ENCODE measurements around the gene DHRS12.

DHRS12 gene, protein sequence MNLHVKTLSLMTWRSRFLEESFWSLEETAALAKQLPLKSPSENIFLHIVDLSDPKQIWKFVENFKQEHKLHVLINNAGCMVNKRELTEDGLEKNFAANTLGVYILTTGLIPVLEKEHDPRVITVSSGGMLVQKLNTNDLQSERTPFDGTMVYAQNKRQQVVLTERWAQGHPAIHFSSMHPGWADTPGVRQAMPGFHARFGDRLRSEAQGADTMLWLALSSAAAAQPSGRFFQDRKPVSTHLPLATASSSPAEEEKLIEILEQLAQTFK

DNA sequence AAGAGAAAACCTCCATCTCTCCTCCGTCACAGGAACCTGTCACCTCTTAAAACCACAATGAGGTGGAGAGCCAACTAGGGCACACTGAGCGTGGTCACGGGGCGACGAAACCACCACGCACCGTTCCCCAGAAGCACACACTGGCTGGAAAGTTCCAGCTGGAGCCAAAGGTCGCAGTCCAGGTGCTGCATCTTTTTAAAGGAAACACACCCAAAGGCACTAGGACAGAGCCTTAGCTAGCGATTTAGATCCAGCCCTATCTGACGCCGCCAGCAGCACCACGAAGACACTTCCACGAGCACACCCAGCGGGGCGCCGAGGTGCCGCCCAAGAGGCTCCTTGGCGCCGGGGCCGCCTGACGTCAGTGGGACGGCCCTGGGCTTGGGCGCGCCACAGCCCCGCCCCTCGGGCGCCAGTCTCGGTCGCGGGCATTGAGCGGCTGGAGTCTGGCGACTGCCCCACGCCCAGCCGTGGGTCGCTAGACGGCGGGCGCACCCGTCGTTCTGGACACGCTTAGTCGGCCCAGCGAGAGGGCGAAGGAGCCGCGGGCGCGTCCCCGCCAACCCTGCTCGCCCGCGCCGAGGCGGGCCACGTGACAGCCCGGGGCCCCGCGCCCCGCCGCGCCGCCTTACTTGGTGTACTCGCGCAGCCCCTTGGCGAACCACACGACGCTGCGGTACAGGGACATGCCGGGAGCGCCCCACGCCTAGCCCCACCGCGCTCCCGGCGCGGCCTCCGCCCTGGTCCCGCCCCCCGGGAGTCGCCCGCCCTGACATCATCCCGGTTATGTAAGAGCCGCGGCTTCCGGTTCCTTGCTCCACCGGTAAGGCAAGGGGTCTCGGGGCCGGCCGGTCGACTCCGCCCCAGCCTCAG lies at the start of gene DHRS12:
Gene DHRS12 (minus strand): TSS at position 742 of the 873 bp plus-strand sequence. CDS start 4,504 bp downstream, outside the sequence.
- DNase-seq, result peak; percentile 80 to 84

DNA sequence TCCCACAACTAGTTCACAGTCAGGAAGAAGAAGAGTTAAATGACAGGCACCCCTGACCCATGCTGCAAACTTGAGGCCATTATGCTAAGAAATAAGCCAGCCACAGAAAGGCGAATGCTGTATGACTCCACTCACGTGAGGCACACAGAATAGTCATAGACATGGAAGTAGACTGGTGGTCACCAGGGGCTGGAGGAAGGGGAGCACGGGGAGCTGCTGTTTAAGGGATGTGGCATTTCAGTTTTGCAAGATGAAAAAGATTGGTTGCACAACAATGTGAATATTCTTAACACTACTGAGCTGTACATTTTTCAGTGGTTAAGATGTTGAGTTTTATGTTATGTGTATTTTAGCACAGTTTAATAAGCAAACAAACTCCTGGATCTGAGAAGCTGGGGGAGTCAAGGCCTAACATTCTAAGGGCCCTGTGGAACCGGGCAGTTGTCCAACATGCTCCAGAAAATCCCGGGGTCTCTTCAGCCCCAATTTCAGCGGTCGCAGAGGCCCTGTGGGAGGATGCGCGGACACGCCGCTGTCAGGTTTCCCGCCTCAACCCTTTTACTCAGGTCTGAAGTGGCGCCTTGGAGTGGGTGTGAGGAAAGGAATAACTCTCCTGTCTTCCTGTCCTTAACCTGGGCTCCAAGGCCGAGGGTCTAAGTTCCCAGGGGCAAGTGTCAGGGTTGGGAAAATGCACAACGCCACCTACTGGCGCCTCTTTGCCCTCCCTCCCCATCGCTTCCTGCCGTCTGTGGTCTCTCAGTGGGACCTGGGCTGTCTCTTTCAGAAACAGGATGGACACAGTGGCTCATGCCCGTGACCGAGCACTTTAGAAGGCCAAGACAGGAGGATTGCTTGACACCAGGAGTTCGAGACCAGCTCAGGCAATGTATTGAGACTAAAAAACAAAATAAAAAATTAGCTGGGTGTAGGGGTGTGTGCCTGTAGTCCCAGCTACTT lies 45.5 kb upstream of the DHRS12 start:
- peak in 1 of 2 experiments; percentile 31 for DNase-seq

DNA sequence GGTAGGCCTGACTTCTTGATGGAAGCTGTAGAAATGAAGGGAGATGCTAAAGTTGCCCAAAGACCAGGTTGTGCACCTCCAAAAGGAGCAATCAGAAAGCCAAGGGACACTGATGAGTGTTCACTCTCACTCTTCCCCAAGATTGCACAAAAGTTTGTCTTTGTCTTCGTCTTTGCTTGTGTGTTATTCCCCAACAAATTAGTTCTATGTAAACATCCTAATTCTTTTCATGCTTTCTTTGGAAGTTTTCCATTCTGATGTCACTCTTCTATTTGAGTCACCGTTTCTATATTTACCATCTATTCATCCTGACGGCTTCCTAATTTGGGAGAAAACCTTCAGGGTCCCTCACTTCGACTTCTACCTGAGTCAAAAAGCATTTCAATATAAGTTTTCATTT lies 44.7 kb upstream of the DHRS12 start:
- no peak for DNase-seq

DNA sequence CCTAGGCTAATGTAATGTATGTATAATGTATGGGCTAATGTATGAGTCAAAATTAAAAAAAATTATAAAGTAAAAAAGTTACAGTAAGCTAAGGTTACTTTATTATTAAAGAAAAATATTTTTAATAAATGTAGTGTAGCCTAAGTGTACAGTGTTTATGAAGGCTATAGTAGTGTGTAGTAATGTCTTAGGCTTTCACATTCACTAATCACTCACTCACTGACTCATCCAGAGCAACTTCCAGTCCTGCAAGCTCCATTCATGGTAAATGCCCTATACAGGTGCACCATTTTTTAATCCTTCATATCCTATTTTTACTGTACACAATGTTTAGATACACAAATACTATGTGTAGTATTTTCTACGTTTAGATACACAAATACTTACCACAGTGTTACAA lies 42.8 kb upstream of the DHRS12 start:
- DNase-seq, result no peak

DNA sequence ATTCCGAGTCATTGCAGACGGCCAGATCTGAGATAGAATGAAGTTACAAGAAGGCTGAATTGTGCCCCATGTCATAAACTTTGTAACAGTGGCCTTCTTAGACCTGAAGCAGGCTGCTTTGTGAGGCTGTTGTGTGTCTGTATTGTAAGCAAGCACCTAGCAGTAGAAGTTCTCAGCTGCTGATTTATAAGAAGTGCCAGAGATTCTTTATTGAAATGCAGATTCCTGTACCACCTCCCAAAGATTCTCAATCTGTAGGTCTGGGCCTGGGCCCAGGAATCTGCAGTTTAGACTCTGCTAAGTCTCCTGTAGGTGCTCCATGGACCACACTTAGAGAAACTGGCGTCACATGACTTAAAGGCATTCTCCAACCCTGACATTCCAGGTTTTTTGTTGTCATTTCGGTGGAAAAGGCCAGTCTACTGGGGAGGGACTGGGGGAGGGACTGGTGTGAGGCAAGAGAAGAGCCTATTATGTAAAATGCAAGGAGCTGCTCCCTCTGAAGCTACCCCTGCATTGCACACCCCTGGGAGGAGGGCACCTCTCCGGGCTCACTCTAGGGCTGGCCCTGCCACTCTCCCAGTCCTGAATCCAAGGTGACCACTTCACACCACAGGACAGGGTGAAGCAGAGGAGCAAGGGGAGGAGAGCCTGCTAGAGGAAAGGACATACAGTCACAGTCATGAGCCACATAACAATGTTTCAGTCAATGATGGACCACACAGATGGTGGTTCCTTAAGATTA lies 41.8 kb upstream of the DHRS12 start:
- no peak for DNase-seq

DNA sequence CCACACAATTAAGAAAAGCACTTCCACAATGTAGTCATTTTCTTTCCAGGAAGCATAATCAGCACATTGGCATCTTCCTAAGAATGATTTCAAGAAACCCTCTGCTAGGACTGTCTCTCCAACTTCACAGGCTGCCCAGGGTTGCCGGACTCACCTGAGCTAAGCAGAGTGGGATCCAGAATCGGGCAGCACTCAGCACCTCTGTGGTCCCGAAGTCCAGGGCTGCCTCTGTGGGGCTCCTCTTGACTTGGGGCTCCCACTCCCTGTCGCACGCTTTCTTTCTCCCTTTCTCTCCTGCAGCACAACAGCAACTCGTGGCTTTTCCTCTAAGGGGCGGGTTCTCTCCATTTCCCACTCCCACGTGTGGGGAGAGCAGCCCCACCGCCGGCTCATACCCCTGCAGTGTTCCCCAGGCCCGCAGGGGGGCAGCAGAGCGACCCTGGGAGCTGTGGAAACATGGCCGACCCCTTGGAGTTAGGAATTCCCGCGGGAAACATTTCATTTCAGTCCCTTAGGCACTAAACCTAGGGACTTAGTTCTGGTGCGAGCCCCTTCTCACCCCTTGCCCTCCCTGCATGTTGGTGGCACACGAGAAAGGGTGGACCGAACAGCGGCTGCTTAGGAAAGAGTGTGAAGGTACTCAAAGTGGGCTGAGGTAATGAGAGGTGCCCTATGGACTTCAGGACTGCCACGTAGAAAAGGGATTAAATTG lies 41.1 kb upstream of the DHRS12 start, which contains the start of gene TMEM272:
Gene TMEM272 (minus strand): TSS at position 316 of the 712 bp plus-strand sequence. CDS start 6,647 bp downstream, outside the sequence.
- peak; percentile 55 to 58 for DNase-seq

DNA sequence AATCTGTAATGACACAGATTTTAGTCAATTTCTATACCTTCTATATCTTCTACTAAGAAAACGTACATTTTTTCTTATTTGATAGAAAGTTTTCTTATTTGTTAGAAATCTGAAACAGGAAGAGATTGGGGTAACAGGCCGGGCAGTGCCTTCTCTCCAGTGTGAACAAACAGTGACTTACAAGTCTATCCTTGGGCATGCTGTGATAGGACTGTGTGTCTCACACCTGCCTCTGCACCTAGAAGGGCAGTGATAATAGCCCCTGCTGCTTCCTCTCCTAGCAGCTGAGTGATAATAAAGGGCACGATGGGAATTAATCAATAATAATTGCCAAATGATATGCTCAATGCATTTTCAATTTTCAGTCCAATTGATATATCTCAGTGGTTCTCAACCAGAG lies 39.6 kb upstream of the DHRS12 start:
- no peak for DNase-seq

DNA sequence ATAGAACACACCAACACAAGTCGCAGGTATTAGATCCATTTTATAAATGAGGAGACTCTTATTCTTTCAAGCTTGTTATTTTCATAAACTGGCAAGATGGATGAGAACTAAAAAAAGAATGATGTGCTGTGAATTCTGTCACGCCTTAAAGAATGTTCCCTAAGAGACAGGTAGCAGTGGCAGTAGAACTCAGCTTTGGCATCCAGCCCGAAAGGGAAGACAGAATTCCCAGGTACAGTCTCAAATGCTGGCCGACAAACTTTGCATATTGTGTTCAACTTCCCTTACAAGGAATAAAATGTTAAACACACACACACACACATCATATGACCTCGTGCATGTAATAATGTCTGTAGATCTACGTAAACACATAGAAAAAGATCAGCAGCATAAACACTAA lies 37.8 kb upstream of the DHRS12 start:
- DNase-seq, result no peak

DNA sequence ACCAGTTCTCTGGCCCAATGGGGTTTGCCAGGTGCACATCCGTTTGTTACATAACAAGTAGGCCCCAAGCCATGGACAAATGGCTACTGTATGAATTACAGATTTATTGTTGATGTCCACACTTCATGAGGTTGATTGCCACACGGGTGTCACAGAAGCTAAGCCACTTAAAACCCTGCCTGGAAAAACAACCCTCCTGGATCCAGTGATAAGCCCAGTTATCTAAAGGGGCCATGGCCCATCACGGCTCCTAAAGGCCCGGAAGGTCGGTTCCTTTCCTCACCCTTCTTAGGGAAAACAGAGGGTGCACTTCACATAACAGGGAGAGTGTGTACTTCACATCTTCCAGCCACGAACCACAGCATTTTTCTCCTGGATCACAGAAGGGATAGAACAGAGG lies 37.0 kb upstream of the DHRS12 start:
- no peak for DNase-seq

DNA sequence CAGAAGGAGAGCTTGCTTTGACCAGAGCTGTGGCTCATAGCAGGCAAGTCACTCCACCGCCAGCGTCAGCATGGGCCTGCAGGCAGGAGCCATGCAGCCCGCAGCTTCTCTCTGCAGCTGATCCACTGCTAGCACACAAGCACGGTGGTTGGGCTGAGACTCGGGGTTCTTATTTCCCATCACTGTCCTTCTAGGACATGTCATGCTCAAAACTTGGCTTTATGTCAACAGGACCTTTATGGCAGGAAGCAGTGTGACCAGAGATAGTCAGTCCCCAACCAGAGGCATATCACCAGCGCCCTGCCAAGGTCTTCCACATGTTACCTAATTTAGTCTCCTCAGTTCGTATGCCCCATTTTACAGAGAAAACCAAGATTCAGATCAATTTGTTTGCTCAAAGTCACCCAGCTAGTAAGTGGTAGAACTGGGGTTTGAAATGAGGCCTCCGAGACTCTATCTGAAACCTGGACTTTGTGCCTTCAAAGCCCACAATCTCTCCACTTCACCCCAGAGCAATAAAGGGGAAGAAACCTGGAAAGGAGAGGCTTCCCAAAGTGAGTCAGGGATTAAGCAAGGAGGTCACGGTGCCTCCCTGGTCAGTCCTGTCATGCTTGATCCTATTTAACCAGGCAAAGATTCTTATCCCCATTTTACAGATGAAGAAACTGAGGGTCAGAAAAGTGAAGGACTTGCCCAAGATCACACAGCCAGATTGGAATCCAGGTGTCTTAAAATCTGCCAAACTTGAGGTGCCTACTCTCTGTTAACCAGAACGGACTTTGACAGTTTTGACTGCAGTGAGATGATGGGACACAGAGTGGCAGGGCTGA lies 36.0 kb upstream of the DHRS12 start:
- DNase-seq, result no peak

DNA sequence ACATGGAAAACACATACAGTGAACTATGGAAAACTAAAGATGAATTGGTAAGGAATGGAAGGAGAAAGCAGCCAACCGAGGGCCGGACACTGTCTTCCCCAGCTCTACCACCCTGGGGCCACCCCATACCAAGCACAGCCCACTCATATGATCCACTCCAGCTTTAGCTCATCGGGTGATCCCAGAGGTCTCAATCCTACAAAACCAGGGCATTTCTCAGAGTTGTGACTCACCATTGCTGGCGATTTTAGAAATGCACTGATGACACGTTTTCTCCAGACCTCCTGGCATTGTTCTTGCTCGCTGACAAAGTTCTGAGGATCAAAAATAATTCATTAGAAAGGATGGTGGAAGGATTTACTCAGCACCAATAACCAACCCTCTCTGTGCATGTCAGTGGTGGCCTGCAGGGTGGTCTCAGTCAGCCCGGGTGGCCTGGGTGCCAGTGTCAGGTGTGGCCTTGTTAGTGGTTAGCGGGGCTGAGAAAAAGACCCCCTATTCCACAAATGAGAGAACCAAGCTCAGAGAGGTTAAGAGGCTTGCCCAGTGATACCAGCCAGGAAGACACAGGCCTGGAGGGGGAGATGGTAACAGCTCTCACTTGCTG lies 34.4 kb upstream of the DHRS12 start:
- no peak for DNase-seq

DNA sequence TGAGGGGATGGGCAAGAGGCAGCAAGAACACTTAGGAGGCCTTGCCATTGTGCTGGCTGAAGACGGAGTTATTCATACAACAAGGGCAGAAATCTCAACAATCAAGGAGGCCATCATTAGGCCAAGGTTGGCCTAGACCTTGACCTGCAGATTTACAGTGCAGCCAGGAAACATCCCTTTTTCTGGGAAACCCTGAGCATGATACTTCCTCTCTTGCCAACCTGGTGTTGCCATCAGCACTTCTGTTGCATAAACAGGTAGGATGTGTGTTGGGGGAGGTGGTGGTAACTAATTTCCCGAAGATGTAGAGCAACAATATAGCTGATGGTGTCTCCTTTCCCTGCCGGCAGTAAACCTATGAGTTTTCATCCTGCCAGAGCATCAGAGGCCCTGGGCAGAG lies 33.1 kb upstream of the DHRS12 start:
- DNase-seq, result no peak

DNA sequence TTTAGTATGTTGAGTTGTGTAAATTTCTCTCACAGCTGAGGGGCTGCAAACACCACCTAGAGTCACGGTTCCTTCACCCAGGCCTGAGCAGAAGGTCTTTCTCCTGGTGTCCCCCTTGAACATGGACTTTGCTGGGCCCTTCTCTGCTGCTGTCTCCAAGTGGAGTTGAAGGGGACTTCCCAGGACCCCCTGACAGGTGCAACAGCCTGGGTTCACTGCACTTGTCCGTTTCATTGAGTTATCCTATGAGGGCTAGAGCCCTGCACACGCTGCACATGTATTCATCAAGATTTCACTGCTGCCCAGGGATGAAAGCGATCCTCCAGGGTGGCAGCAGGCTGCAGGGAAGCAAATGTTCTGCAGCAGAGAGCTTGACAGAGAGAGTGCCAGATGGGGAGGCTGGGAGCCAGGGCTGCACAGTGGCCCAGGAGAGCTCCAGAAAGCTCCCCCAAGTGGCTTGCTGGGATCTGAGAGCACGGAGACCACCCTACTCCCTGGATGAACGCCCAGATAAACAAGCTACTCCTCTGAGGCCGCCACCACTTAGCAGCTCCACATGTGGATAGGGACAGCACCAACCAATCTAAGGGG lies 30.7 kb upstream of the DHRS12 start:
- DNase-seq, result no peak

DNA sequence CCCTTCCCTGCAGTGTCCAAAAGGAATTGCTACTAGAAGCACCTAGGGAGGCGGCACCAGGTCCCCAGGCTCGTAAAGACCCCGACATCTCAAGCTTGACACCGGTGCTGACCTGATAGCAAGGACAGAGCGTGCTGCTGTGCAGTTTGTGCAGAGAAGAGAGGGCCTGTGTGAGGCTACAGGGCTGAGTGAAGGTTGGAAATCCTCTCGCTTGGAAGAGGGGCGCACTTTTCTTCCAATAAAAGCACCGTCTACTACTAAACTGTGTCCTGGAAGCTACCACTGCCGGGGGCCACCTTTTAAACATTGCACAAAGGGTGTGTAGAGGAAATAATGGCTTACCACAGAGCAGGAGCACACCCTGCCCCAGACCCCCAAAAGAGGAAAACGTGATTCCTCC lies 30.0 kb upstream of the DHRS12 start:
- no peak for DNase-seq

DNA sequence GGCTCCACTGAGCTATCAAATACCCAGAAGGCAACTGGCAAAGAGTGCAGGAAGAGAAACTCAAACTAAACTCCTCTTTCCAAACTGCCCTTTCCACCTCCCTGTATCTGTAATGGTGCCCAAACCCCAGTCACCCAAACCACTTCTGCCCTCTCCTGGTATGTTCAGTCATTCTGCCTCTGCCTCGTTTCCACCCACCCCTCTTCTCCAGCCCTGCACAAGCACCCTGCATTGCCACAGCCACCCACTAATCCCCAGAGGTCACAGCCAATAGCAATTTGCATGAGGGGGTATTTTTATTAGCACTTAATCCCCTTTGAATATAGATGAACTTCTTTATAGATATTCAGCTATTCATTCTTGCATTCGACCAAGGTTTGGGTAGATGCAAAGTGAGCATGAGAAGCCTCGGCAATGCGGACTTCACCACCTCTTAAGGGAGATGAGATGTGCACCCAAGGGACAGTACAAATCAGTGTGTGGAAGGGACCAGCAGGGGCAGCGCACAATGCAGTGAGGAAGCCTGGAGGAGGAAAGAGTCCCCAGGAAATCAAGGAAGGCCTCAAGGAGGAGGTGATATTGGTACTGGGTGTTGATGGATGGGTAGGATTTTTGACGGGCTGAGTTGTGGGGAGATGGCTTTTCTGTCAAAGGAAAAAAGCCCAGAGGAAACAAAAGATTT lies 28.6 kb upstream of the DHRS12 start:
- DNase-seq, result peak; percentile 25 to 53

DNA sequence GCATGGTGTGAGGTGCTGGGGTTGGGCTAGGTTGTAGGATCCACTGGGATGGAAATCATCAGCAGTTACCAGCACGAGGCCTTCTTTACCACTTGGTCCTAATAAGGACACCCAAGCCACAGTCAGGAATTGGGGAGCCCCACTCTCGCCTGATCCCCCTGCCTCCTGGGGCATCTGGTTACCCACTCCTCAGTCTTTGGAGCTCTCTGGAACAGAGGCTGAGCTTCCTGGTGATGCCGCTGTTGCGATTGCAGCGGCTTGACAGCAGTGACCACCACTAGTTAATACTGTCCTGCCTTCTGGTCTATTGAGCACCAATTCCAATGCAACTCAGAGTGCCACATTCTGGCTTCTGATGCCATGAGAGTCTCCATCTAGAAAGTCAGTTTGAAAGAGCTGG lies 27.6 kb upstream of the DHRS12 start:
- no peak for DNase-seq

DNA sequence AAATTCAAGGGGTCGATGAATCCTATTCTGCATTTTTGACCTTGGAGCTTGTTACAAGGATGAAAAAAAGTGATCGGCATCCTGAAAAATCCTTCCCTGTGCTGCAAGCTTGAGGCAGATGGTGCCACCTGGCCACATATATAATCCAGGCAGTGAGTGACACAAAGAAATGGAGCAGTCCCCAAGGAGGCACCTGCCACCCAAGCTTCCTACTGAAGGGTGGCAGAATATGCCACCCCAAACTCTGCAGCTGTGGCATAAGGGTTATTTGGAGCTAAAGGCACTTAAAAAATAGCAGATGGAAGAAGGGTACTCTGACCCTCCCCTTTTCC lies 25.6 kb upstream of the DHRS12 start:
- DNase-seq, result no peak

DNA sequence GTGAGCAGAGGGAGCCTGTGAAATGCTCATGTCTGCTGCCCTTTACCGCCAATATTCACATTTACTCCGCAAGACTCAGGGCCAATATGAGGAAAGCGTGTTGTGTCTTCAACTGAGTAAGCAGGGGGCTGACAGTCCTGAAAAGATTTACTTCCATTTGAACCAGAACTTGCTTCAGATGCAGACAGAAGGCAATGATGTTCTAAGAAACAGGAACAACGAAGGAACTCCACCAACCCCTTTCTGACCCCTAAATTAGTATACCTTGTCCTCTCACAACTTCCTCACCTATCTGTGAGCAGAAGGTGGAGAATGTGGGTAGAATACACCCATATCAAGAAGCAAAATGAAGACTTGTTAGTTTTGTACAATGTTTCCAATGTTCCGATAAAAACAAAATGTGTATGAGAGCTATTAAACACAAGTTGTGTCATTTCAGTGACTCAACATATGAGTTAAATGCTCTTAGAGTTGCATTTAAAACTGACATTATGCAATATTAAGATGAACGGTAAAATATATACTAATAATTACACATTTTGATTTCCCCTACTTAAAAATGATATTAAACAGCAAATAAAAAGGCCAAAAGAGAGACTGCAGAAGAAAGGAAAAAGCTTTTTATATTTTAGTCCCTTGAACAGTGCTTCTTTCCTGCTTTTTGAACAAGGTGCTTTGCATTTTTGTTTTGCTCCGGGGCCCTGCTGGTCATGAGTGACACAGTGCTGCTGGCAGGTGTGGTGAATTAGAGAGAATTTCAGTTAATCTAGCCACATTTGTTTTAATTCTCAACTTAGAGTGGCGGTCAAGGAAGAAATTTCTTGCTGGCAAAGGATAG lies 25.0 kb upstream of the DHRS12 start:
- DNase-seq, result no peak

All from stimulated activated CD4-positive, alpha-beta T cell treated with anti-CD3 and anti-CD28 coated beads, Interleukin-4, amount 100 ng/mL, for 4 hours (primary cell).